GM21786 (cell line): ENCODE data around the gene PRKAR1A.
A peak's percentile ranks its signal among the peaks of the same experiment; 100 is the strongest.
"Not testable (repeated sequence)": the region's sequence is repeated elsewhere in the genome, so short reads cannot be mapped to it uniquely, and the experiment has no call there.

Experiments used
- ATAC-seq: cut with Tn5 transposase; IDR thresholded peaks from one replicate; pipeline ENCODE4 v1.9.1; 2021; ENCODE audit not compliant: unreplicated experiment

Gene PRKAR1A

DNA sequence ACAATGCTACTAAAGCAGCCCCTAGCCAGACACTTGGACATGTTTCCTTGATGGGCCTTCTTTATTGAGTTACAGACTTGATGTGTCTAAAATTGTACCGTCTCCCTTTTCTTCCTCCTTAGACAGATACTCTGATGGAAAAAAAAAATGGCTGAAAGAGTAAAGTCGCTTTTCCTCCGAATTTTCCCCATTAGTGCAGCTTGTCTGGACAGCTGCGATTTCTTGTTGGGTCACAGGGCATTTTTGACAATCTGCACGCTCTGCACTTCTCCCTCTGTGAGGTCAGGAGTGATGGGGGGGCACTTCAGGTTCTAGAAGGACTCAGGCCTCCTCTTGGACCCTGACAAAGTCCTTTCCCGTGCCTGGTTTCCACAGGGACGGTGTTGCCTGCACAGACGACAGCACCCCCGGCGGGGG, 968 bp upstream of the PRKAR1A start:
- no peak for ATAC-seq

DNA sequence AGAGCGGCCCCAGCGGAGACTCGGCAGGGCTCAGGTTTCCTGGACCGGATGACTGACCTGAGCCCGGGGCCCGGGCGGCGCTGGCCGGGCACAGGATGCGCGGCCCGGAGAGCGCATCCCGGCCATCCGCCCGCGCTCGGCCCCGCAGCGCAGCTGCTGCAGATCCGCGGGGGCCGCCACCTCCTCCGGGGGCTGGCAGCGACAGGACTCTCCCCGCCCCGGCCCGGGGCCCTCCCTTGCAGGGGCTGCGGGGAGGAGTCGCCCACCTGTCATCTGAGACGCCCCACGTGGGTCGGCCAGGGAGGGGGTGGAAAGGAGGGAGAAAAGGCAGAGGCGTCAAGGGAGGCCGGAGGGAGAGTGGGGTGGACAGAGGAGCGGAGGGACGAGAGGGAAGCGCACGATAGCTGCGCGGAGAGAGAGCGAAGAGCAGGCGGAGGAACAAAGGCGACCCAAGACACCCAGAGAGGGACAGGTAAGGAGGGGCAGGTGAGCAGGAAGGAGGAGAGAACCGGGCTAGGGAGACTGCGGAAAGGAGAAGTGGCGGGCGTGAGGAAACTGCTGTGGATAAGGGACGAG, 471 bp upstream of the PRKAR1A start:
- ATAC-seq = peak; percentile 27

DNA sequence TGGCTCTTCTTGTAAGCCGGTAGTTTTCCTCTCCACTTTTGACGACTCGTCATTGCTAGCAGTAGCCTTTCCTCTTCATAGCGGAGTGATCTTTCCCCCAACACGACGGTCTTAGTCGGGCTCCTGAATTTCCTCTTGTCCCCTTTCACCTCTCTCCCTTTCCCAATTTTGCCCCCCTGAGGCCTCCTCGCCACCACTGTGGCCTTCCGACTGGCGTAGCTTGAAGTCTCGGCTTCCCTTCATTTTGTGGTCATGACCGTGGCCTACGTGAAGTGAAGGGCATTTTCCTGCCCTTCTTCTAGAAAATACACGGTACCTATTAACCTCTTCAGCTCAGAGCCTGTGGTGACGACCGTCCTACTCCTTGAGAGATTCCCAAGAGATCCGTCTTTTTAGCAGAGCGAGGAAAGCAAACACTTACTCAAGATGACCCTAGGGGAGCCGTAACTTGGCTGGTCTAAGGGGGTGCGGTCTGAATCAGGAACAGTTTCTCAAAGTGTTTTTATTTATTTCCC, 787 bp downstream of the PRKAR1A start:
- no peak for ATAC-seq

DNA sequence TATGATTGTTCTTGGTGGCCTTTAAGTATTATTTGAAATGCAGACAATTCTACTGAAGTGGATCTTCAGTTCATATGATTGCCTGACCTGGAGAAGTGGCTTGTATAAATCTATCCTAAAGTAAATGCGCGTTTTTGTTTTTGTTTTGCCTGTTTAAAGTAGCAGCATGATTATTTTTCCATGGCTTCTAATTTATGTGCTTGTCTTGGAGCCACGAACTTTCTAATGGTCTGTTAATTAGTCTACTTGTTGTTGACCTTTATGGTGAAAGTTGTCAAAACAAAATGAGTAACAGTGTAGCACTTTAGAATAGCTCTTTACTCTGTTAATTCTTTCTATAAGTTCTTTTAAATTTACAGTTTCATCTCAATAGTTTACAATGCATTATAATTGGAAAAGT, 1.7 kb downstream of the PRKAR1A start:
- ATAC-seq = no peak

DNA sequence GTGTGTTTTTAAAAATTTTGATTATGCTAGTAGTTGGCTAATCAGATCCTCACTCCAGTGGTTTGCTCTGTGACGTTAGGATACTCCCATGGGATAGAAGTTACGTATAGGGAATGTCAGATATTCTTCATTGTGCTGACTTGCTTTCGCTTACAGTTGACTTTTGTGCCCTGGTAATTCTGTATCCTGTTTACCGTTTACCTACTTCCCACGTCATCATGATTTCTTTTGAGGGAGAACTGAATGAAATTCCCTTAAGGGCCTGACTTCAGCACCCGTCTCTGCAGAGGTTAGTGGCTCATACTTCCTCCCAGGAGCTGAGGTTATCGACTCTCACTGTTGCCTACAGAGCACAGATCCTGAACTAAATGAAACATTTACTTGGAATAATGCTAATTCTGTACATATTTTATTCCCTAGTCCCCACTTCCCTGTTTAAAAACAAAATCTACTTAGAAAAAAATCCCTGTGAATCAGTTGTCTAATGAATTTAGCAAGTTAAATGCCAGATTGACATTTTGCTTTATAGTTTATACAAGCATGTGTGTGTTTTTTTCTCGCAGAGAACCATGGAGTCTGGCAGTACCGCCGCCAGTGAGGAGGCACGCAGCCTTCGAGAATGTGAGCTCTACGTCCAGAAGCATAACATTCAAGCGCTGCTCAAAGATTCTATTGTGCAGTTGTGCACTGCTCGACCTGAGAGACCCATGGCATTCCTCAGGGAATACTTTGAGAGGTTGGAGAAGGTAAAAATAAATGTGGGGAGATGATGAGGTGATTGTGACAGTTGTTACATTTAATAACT, 2.8 kb downstream of the PRKAR1A start:
- ATAC-seq = no peak

DNA sequence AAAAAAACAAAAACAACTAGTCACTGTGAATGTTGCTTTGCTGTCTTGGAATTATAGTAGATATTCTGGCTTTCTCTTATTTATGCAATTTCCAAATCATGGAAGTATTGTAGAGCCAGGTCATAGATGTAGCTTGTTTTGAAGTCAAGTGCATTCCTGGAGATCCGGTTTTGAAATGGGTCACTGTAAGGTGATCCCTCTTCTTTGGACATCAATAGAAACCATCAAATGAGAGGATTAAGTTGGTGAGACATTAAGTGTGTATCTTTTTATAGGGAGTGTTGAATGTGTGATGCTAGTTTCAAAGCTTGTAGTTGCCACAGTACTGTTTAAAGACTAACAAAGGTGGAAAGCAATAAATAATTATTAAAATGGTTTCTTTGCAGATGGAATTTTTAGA, 4.5 kb downstream of the PRKAR1A start:
- ATAC-seq = no peak

DNA sequence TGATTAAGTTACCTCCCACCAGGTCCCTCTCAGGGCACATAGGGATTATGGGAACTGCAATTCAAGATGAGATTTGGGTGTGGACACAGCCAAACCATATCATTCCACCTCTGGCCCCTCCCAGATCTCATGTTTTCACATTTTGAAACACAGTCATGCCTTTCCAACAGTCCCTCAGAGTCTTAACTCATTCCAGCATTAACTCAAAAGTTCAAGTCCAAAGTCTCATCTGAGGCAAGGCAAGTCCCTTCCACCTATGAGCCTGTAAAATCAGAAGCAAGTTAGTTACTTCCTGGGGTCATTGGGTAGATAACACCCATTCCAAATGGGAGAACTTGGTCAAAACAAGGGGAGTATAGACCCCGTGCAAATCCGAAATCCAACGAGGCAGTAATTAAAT, 5.4 kb downstream of the PRKAR1A start:
- ATAC-seq = not testable (repeated sequence)

DNA sequence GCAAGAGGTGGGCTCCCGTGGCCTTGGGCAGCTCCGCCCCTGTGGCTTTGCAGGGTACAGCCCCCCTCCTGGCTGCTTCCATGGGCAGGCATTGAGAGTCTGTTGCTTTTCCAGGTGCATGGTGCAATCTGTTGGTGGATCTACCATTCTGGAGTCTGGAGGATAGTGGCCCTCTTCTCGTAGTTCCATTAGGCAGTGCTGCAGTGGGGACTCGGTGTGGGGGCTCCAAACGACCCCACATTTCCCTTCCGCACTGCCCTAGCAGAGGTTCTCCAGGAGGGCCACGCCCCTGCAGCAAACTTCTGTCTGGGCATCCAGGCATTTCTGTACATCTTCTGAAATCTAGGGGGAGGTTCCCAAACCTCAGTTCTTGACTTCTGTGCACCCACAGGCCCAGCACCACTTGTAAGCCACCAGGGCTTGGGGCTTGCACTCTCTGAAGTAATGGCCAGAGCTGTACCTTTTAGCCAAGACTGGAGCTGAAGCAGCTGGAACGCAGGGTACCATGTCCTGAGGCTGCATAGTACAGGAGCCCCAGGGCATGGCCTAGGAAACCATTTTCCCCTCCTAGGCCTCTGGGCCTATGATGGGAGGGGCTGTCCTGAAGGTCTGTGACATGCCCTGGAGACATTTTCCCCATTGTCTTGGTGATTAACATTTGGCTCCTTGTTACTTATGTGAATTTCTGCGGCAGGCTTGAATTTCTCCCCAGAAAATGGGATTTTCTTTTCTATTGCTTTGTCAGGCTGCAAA, 6.0 kb downstream of the PRKAR1A start:
- ATAC-seq = no peak

DNA sequence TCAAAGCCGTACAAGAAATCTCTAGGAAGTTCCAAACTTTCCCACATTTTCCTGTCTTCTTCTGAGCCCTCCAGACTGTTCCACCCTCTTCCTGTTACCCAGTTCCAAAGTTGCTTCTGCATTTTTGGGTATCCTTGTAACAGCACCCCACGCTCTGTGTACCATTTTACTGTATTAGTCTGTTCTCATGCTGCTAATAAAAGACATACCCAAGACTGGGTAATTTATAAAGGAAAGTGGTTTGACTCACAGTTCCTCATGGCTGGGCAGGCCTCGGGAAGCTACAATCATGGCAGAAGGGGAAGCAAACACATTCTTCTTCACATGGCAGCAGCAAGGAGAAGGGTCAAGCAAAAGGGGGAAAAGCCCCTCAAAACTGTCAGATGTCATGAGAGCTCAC, 6.8 kb downstream of the PRKAR1A start:
- not testable (repeated sequence) for ATAC-seq

DNA sequence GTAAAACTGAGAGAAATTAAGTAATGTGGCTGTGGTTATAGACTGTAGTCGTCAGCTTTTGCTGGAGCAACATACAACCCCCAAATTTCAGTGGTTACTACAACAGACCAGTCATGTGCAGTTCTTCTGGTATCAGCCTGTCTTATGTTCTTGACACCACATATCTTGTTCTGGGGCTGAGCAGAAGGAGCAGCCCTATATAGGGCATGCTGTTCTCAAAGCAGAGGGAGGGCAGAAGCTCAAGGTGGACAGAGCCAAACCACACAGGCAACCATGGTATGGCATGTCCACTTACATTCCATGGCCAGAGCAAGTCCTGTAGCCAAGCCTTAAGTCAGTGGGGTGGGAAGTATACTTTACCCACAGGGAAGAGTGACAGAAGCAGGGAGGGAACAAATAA, 7.7 kb downstream of the PRKAR1A start:
- ATAC-seq = no peak

DNA sequence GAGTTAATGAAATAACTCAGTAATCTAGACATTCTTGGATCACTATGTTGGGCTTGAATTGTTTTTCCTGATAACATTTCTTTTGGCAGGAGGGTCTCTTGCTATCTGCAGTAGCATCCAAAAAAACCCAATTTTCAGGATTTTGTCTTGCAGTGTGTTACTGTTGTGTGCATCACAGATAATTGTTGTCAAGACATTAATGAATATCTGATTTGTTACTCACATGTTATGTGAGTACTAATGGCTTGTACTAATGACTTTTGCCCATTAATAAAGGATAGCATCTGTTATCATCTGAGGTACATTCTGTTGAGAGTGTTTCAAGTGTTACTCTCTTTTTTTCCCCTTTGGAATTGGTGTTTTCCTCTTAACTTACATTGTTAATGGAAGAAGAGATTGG, 10.0 kb downstream of the PRKAR1A start:
- no peak for ATAC-seq

DNA sequence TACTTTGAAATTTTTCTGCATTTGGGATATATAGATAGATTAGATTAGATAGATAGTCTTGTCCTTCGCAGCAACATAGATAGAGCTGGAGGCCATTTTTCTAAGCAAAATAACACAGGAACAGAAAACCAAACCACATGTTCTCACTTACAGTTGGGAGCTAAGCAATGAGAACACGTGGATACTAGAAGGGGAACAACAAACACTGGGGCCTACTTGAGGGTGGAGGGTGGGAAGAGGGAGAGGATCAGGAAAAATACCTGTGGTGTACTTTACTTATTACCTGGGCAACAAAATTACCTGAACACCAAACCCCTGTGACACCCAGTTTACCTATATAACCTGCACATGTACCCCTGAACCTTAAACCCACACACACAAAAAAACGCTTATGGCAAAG, 14.3 kb downstream of the PRKAR1A start:
- ATAC-seq = no peak

DNA sequence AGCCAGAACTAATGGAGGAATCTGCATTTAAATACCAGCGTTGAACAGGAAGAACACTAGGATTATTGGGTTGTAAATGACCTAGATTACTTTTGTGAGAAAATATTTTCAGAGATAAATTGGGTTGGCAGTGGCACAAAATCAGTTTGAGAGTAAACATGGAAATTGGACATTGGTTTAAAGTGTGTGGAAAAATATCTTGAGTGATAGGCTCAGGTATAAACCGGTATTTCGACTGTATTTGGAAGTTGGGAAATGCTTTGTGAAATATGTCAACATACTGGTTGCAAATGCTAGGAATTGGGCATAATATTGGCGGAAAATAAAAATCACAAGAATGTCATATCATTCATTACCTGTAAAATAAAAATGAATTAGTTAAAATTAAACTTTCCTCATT, 15.1 kb downstream of the PRKAR1A start:
- ATAC-seq = no peak

DNA sequence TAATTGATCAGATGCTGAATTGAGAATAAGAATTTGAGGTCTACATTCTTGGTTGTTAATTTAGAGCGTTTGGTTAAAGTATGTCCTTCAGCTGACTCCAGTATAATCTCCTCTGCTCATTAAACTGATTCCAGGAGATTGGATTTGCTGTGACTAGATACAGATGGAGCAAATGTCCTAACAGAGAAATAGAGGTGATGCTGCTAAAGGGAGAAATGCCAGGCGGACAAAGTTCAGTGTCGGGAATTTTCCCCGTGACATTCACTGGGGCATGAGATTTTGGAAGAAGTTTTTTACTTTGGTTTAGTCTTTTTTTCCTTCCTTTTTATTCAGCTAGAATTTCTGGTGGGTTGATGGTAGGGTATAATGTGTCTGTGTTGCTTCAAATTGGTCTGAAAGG, 19.0 kb downstream of the PRKAR1A start:
- ATAC-seq = no peak

DNA sequence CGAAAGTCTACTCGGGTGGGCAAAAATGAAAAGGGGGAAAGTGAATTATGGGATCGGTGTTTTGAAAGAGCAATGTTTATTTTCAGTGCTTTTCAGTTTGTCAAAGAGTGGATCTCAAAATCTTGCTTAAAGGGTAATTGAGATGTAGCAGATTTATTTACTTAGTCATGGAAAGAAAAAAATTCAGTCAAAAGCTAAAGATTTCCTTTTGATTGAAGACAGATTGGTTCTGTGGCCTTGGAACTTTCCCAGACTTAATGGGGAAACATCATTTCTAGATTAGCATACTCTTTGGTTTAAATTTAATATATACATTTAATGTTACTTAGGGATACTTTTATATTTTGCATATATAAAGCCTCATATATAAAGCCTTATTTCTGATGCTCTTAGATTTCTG, 20.6 kb downstream of the PRKAR1A start:
- no peak for ATAC-seq

DNA sequence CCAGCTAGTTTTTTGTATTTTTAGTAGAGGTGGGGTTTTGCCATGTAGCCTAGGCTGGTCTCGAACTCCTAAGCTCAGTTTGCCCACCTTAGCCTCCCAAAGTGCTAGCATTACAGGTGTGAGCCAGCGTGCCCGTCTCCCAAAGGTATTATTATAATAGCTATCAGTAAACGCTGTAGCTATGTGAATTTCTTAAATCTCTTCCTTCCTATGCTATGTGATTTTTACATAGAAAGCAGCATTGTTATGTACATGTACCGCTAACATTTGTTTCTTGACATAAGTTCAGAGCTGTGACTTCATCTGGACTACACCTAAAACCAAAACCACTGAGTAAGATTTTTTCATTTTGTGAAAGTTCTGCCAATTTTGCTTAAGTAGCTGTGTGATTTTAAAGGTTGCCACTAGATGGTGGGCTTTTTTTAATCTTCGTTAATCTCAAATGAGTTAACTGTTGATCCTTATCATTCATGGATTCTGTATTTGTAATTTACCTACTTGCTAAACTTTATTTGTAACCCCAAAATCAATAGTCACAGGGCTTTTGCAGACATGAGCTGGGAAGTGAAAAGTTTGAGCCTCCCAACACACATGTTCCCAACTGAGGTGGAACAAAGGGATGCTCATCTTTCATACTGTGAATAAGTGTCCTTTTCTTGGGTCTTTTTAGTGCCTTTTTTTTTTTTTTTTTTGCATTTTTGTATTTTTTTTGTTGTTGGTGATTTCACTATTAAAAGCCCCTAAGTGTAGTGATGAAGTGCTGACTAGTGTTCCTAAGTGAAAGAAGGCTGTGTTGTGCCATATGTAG, 21.9 kb downstream of the PRKAR1A start:
- ATAC-seq = no peak

DNA sequence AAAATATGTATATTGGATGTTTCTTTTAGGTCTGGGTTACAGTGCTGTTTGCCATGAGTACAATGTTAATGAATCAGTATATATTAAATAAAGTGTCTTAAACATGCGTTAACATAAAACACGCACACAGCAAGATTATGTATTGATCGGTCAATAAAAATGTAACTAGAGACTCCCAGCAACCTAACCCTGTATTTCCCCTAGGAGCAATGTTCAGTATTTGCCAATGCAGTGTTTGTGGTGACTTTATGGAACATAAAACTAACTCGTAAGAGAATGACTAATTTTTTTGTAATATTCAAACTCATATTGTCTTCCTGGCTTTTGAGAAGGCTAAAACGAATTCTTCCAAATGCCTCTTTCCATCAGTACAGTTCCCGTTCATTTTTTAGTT, 22.5 kb downstream of the PRKAR1A start:
- no peak for ATAC-seq

DNA sequence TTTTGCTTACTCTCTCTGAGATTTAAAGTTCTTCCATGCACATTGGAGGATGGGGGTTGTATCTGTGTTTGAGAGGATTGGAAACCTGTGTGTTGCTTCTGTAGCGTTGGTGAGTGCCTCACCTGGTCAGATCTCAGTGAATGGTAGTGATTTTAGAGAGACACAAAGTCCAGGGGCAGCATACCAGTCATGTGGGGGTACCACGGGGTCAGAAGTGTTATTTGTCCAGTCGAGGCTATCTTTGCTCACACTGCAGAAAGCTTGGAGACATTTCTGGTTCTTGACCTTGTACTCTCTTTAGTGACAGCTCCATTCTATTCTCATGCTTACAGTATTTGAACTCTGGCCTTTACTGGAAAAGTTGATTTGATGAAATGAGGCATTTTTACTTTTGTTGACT, 23.7 kb downstream of the PRKAR1A start:
- no peak for ATAC-seq

DNA sequence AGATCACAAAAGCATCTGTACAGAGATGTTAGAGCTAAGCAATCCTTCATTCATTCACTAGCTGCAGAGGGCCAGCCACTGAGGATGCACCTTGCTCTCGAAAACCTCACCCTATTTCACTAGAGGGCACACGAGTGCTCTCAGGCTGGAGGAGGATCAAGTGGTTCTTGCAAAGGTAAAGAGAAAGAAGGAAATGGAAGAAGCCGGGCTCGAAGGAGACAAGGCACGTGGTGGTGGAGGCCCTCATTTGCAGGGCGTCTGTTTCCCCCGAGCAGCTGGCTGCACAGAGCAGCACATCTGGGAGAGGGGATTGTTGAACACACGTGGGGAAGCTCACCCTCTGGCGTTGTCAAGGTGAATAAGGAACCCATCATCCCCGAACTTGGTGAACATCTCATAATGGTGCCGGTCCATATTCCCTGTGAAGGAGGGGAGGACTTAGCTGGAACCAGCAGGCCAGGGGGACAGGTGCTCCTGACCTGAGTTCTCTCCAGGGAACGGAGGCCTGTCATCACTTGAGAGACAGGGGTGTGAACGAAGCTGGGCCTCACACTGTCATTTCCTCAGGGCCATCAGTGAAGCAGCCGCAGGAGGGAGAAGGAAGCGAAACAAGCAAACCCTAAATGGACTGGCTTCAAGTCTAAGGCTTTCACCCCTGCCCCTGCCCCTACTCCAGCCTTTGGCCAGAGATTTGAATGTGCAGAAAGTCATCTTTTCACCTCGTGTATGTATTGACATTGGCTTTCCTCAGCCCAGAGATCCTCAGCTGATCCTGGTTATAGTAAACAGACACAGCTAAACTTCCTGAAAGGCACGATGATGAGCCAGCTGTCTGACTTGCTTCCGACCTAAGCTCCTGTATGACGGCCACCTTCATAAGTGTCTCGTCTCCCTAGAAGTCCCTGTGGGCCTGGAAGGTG, 27.6 kb downstream of the PRKAR1A start:
- ATAC-seq = peak; percentile 43

DNA sequence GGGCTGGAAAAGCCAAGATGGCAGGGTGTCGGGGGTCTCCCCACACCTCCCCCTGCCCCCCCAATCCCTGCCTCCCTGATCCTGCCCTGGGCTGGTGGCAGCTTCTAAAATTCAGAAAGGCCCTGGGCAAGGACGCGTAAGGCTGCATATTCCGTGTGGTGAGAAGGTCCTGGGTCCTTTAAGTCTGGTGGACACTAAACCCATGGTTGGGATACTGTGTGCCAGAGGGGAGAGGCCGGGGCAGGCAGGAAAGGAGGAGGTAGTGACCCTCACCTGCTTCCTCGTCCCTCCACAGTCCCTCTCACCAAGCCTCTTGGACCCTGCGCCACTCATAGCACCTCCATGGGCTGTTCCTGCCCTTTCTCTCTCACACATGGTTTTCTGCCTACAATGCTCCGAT, 28.8 kb downstream of the PRKAR1A start:
- ATAC-seq = no peak
